NCI-H2107 treated with DMSO at 0.1 percent for 48 hours (cell line): ENCODE measurements around the gene AP2S1.
"Not testable (repeated sequence)": the region's sequence is repeated elsewhere in the genome, so short reads cannot be mapped to it uniquely, and the experiment has no call there.

Experiments used
- DNase-seq: peaks from one replicate; lab custom pipeline; 2025; ENCODE audit not compliant: unreplicated experiment; lab: John Stamatoyannopoulos, UW

AP2S1 gene

DNA sequence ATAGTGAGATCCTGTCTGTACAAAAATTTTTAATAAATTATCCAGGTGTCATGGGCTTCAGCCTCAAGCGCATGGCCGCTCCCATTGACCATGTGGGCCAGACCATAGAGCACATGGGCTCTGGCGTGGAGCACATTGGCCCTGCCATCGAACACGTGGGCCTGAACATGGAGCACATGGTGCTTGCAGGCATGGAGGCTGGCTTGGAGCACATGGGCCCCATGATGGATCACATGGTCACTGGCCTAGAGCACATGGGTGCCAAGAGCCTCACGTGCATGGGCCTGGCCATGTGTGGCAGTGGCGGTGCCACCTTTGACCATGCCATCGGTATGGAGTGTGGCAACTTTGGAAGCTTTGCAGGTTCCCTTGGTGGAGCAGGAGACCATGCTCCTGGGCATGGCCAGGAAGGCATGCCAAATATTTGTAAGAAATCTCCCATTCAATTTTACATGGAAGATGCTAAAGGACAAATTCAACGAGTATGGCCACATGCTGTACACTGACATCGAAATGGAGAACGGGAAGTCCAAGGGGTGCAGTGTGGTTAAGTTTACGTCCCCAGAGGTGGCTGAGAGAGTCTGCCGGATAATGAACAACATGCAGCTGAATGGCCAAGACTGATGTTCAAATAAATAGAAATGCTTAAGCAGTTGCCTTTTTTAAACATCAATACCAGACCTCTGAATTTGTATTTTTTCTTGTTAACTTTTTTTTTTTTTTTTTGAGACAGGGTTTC lies 40.9 kb downstream of the AP2S1 start:
- no peak for DNase-seq

- DNase-seq: no peak
Measured at GRCh38 chr19:46806656-46807055, 44.0 kb downstream of the AP2S1 start.

- DNase-seq: not testable (repeated sequence)
Measured at GRCh38 chr19:46804432-46804831, 46.2 kb downstream of the AP2S1 start.

DNA sequence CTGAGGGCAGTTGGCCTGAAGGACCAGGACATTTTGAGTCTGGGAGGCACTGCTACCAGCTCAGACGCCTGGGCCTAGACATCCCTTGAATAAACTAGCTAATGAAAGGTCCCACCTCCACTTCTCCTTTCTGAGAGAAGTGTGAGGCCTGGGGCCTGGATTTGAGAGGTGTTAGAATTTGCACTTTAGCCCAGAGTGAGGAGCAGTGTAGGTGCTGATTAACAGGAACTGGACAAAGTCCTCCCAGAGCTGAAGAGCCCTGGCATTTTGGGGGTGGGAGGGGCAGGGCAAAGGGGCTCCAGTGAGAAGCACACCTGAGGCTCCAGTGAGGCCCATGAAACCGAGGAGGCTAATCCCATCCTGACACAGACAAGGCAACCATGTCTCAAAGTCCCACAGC lies 47.1 kb downstream of the AP2S1 start:
- no peak for DNase-seq

GRCh38 chr19:46802152-46802551 lies 48.5 kb downstream of the AP2S1 start:
- DNase-seq: no peak

DNA sequence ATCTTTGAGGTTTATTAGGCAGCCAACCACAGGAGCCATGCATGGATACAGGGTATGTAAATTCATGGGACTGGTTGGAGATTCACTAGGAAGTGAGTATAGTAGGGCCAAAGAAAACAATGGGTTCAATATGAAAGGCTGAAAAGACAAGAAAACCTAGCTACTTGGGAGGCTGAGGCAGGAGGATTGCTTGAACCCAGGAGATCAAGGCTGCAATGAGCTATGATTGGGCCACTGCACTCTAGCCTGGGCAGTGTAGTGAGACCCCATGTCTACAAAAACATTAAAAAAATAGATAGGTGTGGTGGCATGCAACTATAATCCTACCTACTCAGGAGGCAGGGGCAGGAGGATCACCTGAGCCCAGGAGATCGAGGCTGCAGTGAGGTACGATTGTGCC lies 51.9 kb downstream of the AP2S1 start:
- no peak for DNase-seq

DNA sequence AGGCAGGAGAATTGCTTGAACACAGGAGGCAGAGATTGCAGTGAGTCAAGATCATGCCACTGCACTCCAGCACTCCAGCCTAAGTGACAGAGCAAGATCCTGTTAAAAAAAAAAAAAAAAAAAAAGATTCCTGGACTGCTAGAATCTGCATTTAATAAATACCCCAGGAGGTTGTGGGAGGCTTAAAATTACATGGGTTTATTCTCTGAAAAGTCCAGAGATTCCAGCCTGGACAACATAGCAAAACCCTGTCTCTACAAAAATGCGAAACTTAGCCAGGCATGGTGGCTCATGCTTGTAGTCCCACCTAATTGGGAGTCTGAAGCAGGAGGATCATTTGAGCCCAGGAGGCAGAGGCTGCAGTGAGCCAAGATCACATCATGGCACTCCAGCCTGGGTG lies 52.8 kb downstream of the AP2S1 start:
- no peak for DNase-seq

- no peak for DNase-seq
Measured at GRCh38 chr19:46791944-46792343, 58.7 kb downstream of the AP2S1 start.

- DNase-seq: no peak
Measured at GRCh38 chr19:46789371-46789770, 61.3 kb downstream of the AP2S1 start.

DNA sequence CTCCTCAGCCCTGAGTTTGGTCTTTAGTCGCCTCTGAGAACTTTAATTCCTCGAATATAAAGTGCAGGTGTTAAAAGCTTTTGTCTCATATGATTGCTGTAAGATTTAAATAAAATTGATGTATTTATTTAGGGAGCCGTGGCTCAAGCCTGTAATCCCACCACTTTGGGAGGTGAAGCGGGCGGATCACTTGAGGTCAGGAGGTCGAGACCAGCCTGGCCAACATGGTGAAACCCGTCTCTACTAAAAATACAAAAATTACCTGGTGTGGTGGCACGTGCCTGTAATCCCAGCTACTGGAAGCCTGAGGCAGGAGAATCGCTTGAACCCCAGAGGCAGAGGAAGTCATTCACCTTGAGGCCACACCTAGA lies 61.7 kb downstream of the AP2S1 start:
- DNase-seq: no peak

DNA sequence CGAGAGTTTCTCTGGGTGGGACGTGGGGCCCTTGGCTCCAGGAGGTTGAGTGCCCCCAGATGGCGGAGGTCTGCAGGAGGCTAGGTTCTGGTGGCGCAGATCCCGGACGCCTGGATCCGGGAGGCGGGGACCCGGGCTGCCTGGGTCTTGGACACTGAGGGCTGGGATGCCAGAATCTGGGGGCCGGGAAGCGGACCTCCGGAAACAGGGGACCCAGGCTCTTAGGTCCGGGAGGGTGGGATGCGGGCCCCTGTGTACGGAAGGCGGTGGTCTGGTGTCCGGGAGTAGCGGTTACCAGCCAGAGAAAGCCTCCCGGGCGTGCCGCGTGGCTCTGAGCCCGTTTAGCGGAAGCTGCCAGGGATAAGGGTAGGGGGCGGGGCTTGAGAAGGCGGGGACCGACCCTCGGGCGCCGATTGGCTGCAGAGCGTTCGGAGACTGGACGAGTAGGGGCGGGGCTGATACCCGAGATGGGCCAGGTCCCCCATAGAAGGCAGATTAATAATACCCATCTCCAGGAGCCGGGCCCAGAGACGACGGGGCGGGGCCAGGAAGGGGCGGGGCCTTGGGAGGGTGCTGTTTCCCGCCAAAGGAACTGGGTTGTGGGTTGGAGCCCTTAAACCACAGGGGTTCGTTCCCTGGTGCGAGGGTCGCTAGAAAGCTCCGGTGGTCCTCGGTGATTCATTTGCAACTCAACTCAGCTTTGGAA lies 62.2 kb downstream of the AP2S1 start, which contains the start of gene SLC1A5:
TSS of gene SLC1A5 (minus strand) at position 333 of the 706 bp plus-strand sequence. CDS start 629 bp downstream, outside the sequence.
- DNase-seq: peak; percentile 94
